Subcutaneous adipose tissue (tissue), 4 donors: ENCODE data around the gene NXN. TPM values are rescaled to one million over a fixed set of nuclear protein-coding genes. Genes with fewer than 3 reads are reported as not detected.

Experiments
- CTCF ChIP-seq: fragments of 450-650 bp; IDR thresholded peaks from one replicate; pipeline ENCODE4 v1.5.1; 2016; ENCODE audit warnings: low read depth, mild to moderate bottlenecking, control low read depth, antibody characterized with exemption, moderate library complexity
- total RNA-seq, 4 donors: library from RNA; depleted of rRNA; stranded (reverse); fragments of >200 nt; gene quantifications; one replicate each; pipeline ENCODE4 v1.1.0, GENCODE V29; 2016

The NXN gene
- total RNA-seq, 4 donors from 2014 or later, result 2.9 to 24.3 (median 7.4) TPM

GRCh38 chr17:978103-979093 is 1.2 kb downstream of the NXN start:
- no peak for TF ChIP-seq CTCF

GRCh38 chr17:977166-977565 is 2.4 kb downstream of the NXN start:
- no peak for TF ChIP-seq CTCF

- no peak for TF ChIP-seq CTCF
Observed at GRCh38 chr17:976312-976711, 3.3 kb downstream of the NXN start.

GRCh38 chr17:975371-975915 is 4.1 kb downstream of the NXN start:
- no peak for TF ChIP-seq CTCF

GRCh38 chr17:973053-973452 is 6.5 kb downstream of the NXN start:
- no peak for TF ChIP-seq CTCF

GRCh38 chr17:970364-970763 is 9.2 kb downstream of the NXN start:
- no peak for TF ChIP-seq CTCF

GRCh38 chr17:969811-970355 is 9.7 kb downstream of the NXN start:
- no peak for TF ChIP-seq CTCF
